GM18508 (cell line): ENCODE results near the gene CXADR.

Experiments
- ATAC-seq: cut with Tn5 transposase; IDR thresholded peaks from one replicate; pipeline ENCODE4 v1.9.1; 2021; ENCODE audit warnings: moderate number of reproducible peaks; ENCODE audit not compliant: insufficient read depth, unreplicated experiment

The CXADR gene

DNA sequence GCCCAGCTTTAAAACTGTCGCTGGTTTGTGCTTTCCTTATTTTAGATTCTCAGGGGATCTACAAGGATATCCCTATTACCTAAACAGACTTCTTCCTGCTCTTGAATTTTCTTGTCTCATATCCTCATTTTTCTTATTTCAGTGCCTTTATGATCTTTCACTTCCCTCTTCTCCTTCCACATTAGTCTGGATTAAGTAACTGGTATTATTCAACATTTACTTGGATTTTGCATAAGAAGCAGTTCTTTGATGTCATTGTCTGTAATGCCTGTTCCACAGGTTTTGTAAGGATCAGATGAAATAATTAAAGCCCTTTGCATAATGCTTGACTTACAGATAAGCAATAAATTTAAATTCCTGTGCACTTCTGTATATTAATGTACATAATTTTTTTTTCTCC, 26.5 kb downstream of the CXADR start:
- no peak for ATAC-seq

DNA sequence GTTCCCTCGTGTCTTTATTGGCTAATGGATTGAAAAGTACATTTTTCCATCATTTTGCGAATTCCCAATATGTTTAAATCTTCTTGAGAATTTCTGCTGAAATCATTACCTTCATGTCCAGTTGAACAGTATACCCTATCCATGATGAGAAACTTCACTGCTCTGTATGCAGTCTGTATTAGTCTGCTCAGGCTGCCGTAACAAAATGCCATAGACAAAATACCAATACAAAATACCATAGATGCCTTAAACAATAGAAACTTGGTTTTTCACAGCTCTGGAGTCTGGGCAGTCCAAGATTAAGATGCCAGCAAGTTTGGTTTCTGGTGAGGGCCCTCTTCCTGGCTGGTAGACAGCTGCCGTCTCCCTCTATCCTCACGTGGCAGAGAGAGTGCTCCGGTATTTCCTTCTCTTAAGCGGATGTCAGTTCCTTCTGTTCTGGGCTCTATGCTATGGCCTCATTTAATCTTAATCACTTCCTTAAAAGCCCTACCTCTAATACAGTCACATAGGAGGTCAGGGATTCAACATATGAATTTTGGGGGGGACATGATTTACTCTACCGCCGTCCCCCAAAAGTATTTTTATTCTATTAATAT, 27.0 kb downstream of the CXADR start:
- no peak for ATAC-seq

DNA sequence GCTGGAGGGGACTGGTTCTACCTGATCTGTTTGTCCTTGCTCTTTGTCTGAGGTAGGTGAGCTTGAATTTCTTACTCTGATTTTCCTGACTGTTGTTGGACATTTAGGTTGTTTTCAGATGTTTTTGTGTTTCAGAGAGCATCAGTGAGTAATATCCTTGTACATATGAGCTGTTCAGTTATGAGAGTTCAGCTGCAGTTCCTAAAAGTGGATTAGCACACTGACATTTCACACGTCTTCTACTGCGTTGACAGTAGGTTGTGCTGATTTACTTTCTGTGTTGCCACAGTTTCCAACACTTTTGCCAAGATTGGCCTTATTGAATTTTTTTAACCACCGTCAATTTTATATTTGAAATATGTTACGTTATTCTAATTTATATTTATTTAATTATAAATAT, 27.7 kb downstream of the CXADR start:
- no peak for ATAC-seq

DNA sequence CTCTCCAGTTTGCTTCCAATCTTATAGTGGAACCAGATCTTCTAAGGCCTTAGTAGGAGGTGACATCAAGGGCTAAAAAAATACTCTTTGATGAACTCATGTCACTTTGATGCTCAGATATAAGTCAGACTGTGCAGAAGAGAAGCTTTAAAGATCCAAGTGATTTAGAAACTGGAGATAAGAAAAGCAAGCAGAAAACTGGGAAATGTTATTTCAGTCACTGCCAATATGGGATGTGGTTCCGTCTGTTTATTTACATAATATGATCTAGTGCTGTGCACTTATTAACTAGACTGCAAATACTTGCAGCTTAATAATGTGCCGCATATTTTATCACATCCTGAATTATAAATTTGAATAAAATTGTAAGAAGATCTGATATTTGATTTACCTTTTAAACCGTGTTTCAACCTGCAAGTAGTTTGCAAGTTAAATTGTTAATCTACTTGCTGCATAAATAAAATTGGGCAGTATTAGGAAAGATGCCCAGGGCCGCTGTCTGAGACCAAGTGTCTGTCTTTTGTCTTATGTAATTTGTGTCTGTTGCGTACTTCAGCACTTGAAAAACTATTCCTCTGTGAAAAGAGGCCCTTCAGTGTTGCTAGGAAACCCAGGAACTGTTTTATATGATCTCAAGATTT, 29.6 kb downstream of the CXADR start:
- no peak for ATAC-seq

DNA sequence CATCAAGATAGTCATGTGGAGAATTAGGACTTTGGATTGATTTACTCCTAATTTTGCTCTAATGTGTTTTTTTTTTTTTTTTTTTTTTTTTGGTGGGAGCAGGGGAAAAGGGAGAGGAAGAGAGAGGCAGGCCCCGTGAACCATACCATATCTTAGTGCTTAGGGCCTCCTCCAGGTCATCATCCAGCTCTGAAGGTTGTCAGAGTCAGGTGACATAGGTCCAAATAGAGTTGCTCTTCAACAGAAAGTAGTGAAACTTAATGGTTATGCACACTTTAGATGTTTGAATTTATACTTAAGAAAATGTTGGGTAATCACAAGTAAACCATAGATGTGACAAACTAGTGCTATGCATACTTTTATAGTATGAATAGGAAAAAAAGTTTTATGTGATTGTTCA, 32.2 kb downstream of the CXADR start:
- no peak for ATAC-seq

DNA sequence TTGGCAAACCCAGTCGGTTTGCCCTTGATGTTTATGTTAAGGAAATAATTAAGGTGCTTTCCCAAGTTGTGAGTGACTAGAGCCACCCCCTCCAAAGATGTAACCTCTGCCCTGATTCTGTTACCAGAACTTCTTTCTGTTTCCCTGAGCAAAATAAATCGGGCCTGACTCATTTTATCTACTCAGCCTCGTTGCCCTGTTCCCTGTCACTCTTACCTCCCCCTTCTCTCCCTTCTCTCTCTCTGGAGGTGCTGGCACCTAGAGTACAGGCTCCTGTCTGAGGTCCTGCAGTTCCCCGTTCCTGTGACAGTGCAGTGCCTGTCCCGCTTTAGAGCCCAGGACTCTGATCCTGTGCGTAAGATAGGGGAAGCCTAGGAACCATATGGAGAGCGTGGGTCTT, 35.4 kb downstream of the CXADR start:
- ATAC-seq, result no peak

DNA sequence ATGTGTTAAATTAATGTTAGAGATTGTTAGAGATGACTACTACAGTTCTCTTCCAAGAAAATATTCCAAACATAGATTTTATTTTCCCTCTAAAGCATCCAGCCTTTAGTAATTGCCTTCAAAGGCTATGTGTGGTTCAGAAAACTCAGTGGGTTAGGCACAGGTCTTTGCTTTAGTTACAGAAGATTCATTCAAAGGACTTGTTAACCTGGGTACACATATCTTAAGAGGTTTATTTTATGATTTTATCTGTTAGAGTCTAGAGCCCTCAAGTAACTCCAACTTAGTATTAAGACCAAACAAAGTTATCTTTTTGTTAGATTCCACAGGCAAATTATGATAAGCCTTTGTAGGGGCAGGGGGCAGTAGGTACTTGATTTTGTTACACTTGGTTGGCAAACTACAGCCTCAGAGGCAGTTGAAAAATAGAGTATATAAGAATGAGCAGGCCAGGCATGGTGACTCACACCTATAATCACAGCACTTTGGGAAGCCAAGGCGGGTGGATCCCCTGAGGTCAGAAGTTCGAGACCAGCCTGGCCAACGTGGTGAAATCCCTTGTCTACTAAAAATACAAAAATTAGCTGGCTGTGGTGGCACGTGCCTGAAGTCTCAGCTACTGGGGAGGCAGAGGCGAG, 37.9 kb downstream of the CXADR start:
- ATAC-seq, result no peak

DNA sequence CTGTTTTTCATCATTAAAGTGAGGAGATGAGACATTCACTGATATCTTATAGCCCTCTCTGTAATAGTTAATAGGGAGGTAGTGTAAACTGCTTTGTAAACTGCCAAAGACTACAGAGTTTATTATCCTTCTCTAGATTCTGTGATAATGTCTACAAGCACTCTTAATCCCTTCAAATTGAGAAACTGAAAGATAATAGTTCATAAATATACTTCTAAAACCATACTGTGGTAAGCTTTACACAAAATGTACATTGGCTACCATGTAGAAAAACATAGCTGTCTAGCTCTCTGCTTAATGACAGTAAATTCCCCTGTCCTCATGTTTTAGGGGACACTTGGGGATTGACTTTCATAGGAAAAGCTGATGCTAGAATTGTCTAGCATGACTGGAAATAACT, 39.6 kb downstream of the CXADR start:
- no peak for ATAC-seq

DNA sequence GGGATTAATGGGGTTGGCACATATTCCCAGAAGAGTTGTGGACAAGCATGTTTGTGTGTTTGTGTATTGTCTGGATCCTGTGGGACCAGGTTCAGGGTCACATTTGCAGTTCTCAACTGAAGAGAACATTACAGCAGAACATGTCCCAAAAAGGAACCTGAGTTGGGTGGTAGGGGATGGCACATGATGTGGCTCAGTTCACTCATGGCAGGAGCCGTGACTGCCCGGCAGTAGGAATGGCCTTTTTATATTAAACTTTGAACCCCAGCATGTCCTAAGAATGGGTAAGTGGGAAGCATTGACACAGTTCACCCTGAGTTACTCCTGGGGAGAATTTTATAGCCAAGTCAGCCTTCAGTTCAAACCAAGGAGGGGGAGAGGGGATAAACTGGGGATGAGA, 41.3 kb downstream of the CXADR start:
- no peak for ATAC-seq

DNA sequence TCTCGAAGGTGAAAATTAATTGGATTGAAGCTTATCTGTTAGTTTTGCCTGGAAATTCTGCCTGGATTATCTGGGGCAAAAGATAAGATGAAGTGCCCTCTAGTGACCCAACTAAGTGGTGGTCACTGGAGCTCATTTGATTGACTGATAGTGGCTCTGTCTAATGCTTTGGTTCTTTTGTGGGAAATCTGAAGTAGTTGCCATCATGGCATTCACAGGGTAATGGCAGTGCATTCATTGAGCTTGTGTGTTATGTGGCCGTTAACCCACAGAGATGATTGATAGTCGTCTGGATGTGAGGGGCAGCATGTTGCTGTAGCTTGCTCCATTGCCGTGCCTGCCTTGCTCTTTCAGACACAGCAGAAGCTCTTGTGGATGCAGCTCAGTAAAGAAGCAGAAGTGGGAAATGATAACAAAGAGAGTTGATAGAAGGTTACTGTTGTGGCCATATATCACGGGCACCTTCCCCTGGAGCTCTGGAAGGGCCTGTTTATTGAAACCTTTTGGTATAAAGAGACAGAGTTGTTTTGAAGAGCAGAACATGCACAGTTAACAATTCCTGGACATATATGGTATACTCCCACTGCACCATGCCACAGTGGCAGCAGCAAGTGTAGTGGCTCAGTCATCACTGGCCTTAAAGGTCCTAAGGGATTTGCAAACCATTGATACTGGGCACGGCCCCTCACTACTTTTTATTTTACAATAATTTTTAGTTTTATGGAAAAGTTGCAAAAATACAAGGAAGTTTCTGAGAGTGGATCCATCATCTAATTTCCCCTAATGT, 42.0 kb downstream of the CXADR start:
- no peak for ATAC-seq

DNA sequence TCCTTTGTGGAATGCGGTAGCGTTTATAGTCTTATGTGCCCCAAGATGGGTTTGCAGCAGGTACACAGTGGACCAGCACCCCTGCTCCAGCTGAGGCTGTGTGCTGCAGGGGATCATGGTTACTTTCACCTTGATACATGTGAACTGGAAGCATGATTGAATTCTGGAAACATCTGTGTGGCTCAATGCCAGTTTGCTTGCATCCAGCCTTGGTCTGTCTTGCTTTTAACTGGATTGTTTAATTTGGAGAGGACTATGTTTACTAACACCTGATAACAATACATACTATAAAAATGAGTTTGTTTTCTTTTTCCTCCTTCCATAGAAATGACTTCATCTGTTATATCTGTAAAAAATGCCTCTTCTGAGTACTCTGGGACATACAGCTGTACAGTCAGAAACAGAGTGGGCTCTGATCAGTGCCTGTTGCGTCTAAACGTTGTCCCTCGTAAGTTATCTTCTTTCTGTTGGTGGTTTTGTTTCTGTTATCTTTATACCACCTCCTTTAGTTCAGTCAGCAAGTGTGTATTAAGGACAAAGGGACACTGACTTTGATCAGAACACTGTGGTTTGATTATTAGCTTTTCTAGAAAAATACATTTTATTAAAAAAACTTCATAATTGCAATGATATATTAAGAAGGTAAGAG, 47.7 kb downstream of the CXADR start:
- no peak for ATAC-seq

DNA sequence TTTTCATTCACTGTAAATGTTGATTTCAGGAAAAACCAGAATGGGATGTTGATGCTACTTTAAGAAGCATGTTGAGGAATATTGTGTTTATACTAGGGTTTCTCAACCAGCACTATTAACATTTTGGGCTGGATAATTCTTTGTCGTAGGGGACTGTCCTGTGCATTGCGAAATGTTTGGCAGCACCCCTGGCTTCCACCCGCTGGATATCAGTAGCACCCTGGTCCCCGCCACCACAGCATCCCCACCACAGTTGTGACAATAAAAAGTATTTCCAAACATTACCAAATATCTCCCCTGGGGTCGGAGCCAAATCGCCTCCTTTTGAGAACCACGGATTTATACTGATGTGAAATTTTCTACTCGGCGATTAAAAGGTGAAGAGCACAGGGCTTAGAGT, 57.9 kb downstream of the CXADR start:
- no peak for ATAC-seq

DNA sequence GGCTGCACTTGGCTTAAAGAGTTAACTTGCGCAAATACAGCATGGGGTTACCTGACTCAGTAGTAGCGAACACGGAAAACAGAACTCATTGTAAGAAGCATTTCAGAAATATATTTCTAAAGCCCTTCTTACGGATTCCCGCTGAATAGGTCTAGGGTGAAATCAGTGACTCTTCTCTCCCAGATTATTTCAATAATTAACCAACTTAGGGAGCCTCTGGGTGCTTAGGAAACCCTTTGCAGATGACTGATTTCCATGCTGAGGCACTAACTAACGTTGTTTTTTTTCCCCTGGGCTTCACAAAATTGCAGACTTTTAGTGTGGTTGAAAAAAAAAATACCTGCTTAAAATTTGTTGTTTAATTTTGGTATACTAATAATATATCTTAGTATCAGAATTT, 59.6 kb downstream of the CXADR start:
- ATAC-seq, result no peak

DNA sequence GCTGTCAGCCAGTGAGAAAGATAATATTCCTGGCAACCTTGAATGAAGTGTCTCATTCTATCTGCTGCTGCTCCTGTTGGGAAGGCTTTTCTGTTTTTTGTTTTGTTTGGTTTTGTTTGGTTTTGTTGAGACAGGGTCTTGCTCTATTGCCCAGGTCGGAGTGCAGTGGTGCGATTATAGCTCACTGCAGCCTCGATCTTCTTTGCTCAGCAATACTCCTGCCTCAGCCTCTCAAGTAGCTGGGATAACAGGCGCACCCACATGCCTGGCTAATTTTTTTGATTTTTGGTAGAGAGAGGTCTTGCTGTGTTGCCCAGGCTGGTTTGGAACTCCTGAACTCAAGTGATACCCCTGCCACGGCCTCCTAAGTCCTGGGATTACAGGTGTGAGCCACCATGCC, 62.2 kb downstream of the CXADR start:
- no peak for ATAC-seq

DNA sequence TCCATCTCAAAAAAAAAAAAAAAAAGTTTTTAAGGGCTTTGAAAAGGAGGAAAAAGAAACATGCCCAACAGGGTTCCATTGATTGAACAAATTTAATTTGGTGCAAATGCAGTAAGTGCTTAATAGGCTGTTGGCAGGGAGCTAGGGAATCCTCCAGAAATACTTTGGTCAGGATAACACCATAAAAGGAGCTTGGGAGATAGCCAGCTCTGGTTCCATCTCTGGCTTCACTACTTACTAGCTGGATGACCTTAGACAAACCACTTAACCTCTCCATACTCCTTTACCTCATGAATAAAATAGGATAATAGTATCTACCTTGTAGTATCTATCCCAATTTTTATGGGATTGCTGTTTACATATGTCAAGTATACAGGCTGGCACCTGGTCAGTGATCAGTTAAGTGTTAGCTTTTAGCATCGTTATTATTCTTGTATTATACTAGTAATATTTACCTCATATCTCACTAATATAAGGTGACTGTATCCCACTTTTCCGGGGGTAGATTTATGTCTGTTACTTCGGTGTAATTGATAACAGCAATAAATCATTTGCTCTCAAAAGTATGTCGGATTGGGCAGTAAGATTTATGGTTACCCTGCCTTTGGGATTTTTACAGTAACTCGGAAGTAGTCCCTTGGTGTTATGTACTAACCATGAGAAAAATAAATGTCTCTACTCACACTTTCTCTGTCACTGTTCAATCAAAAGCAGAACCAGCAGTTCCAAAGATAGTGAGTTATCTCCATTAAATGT, 63.4 kb downstream of the CXADR start:
- no peak for ATAC-seq

DNA sequence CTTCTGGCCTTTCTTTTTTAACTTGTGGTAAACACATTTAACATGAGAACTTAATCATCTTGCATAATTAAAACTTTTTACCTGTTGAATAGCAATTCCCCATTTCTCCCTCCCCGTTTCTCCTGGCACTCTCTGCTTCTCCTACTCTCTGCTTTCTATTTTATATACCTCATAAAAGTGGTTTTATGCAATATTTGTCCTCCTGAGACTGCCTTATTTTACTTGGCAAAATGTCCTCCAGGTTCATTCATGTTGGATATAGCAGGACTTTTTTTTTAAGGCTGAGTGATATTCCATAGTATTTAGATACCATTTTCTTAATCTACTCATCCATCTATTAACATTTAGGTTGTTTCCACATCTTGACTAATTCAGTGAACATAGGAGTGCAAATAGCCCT, 64.9 kb downstream of the CXADR start:
- ATAC-seq, result no peak

DNA sequence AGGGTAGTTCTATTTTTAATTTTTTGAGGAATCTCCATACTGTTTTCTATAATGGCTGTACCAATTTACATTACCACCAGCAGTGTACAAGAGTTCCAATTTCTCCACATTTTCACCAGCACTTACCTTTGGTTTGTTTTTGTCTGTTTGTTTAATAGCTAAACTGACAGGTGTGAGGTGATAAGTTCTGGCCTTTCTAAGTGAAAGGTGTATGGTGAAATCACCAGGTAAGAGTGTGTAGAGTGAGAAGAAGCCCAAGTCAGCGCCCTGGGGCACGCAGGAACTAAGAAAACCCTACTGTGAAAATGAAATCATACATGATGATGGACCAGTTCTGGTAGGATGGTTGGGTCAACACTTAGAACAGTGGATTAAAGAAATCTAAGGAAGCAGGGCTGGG, 65.3 kb downstream of the CXADR start:
- no peak for ATAC-seq

DNA sequence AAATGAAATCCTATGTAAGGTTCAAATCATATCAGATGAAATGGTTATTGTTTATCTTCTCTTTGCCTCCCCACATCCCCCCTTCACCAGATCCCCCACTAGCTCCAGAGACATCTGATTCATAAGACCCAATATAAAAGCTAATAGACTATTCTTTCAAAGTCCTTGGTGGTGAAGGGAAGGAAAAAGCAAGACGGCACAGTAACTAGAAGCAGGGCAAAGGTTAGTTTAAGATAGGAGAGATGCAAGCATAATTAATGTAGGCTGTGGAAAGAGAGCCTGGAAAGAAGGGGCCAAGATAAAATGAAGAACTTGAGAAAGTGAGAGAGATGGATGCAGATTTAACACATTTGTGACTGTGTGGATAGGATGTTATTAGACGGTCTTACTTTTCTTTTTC, 66.0 kb downstream of the CXADR start:
- ATAC-seq, result no peak

DNA sequence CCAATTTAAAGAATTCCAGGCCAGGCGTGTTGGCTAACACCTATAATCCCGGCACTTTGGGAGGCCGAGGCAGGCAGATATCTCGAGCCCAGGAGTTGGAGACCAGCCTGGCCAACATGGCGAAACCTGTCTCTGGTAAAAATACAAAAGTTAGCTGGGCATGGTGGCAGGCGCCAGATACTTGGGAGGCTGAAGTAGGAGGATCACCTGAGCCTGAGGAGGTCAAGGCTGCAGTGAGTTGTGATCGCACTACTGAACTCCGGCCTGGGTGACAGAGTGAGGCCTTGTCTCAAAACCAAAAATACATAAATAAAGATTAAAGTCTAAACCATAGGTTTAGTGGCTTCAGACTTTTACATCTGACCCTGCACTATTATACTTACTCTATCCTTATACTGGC, 67.5 kb downstream of the CXADR start:
- no peak for ATAC-seq

DNA sequence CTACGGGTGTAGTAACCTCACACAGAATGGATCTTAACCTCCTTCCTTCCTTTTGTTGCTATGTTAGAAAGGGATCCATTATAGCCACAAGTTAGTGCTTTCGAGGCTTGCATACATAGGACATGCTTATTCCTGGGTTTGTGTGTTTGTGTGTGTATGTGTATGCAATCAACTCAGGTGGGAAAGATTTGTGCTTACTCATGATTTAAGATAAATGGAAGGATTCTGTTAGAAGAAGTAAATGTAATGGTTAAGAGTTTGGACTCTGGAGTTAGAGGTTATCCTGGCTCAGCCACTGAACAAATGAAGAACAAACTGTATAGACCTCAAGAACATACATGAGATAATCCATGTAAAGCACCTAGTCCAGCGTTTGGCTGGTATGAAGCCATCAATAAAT, 71.1 kb downstream of the CXADR start:
- ATAC-seq, result no peak
